ENCODE data around the gene ADGRG1. TPM values are rescaled to one million over a fixed set of nuclear protein-coding genes. Genes with fewer than 3 reads are reported as not detected.

Gene ADGRG1
- total RNA-seq, 2 experiments from 2014 or later, result not detected

GRCh38 chr16:57609541-57610401, 18.7 kb upstream of the ADGRG1 start:
- TF ChIP-seq EZH2phosphoT487 (IDR thresholded peaks at IDR 0.05; ENCODE audit: borderline replicate concordance, low read depth, low read length) (no peak), CTCF (conservative IDR thresholded peaks at IDR 0.05; ENCODE audit: low read length) (0 out of 2 replicates have a peak, but pooled peaks have one; percentile 38)
- Histone ChIP-seq H3K36me3 (ENCODE audit: insufficient read depth, low read length) (no peaks in the 10 kb centered on the region), H3K9me3 (ENCODE audit: low read length) (no peaks in the 10 kb centered on the region), H2AFZ (ENCODE audit: low read length) (no peak overlapping the region), H4K20me1 (ENCODE audit: insufficient read depth, low read length) (no peaks in the 10 kb centered on the region), H3K27ac (ENCODE audit: low read depth, low read length, poor library complexity, severe bottlenecking) (no peak overlapping the region), H3K4me2 (ENCODE audit: low read length) (peak overlapping the region; percentile 30), H3K4me1 (ENCODE audit: insufficient read depth, low read length, poor library complexity, severe bottlenecking) (no peaks in the 10 kb centered on the region), H3K4me3 (ENCODE audit: low read depth, low read length, poor library complexity, severe bottlenecking) (no peak overlapping the region), H3K79me2 (ENCODE audit: insufficient read depth, low read depth, low read length) (no peaks in the 10 kb centered on the region), H3K9me2 (ENCODE audit: insufficient read depth, low read length) (no peaks in the 10 kb centered on the region)
- ChIA-PET POLR2A (interaction anchor here (0.6 to 1.6 kb wide), 5 partner anchors 12 to 1574 kb away, joined by 3 to 4 read pairs (median 3); no protein-coding TSS in a partner anchor), CTCF (ENCODE audit: unreplicated experiment) (interaction anchor here (1.0 to 1.6 kb wide), 2 partner anchors 16 to 38 kb away, joined by 3 to 4 read pairs; no protein-coding TSS in a partner anchor)
- intact Hi-C loops (cut with micrococcal nuclease; ENCODE audit: unreplicated experiment), result no loop called here
- peak; percentile 31 for DNase-seq (ENCODE audit: low spot score)
- BruUV-seq (replicated peaks), result no TSS peak

- POLR2A ChIA-PET, result interaction anchor here (1.1 to 1.6 kb wide), 2 partner anchors 13 to 28 kb away, joined by 3 read pairs; no protein-coding TSS in a partner anchor
- no TSS peak for BruUV-seq (replicated peaks)
- H3K9me2 ChIP-seq (ENCODE audit: insufficient read depth, low read length), result no peaks in the 10 kb centered on the region
- no peak overlapping the region for H3K4me2 ChIP-seq (ENCODE audit: low read length)
- H2AFZ ChIP-seq (ENCODE audit: low read length), result no peak overlapping the region
- no peak for TF ChIP-seq CTCF (conservative IDR thresholded peaks at IDR 0.05; ENCODE audit: low read length)
- no peak for TF ChIP-seq EZH2phosphoT487 (IDR thresholded peaks at IDR 0.05; ENCODE audit: borderline replicate concordance, low read depth, low read length)
- no peaks in the 10 kb centered on the region for H4K20me1 ChIP-seq (ENCODE audit: insufficient read depth, low read length)
- H3K4me3 ChIP-seq (ENCODE audit: low read depth, low read length, poor library complexity, severe bottlenecking), result no peak overlapping the region
- no peaks in the 10 kb centered on the region for H3K36me3 ChIP-seq (ENCODE audit: insufficient read depth, low read length)
- CTCF ChIA-PET (ENCODE audit: unreplicated experiment), result interaction anchor here (1.6 kb wide), 1 partner anchor 37 kb away, joined by 4 read pairs; no protein-coding TSS in a partner anchor
- H3K79me2 ChIP-seq (ENCODE audit: insufficient read depth, low read depth, low read length), result no peaks in the 10 kb centered on the region
- no peak for DNase-seq (ENCODE audit: low spot score)
- intact Hi-C loops (cut with micrococcal nuclease; ENCODE audit: unreplicated experiment), result no loop called here
- H3K9me3 ChIP-seq (ENCODE audit: low read length), result no peaks in the 10 kb centered on the region
- no peak overlapping the region for H3K27ac ChIP-seq (ENCODE audit: low read depth, low read length, poor library complexity, severe bottlenecking)
- no peaks in the 10 kb centered on the region for H3K4me1 ChIP-seq (ENCODE audit: insufficient read depth, low read length, poor library complexity, severe bottlenecking)
Observed at GRCh38 chr16:57610611-57611010, 17.8 kb upstream of the ADGRG1 start.

GRCh38 chr16:57611181-57611580, 17.2 kb upstream of the ADGRG1 start:
- Histone ChIP-seq H3K9me3 (ENCODE audit: low read length) (no peaks in the 10 kb centered on the region), H4K20me1 (ENCODE audit: insufficient read depth, low read length) (no peaks in the 10 kb centered on the region), H3K36me3 (ENCODE audit: insufficient read depth, low read length) (no peaks in the 10 kb centered on the region), H3K4me1 (ENCODE audit: insufficient read depth, low read length, poor library complexity, severe bottlenecking) (no peaks in the 10 kb centered on the region), H3K4me3 (ENCODE audit: low read depth, low read length, poor library complexity, severe bottlenecking) (no peak overlapping the region), H3K9me2 (ENCODE audit: insufficient read depth, low read length) (no peaks in the 10 kb centered on the region), H3K79me2 (ENCODE audit: insufficient read depth, low read depth, low read length) (no peaks in the 10 kb centered on the region), H3K4me2 (ENCODE audit: low read length) (no peak overlapping the region), H3K27ac (ENCODE audit: low read depth, low read length, poor library complexity, severe bottlenecking) (no peak overlapping the region), H2AFZ (ENCODE audit: low read length) (no peak overlapping the region)
- TF ChIP-seq CTCF (conservative IDR thresholded peaks at IDR 0.05; ENCODE audit: low read length), result no peak
- TF ChIP-seq EZH2phosphoT487 (IDR thresholded peaks at IDR 0.05; ENCODE audit: borderline replicate concordance, low read depth, low read length), result no peak
- no TSS peak for BruUV-seq (replicated peaks)
- ChIA-PET CTCF (ENCODE audit: unreplicated experiment) (no interaction called here), POLR2A (interaction anchor here (1.6 kb wide), 1 partner anchor 27 kb away, joined by 3 read pairs; no protein-coding TSS in a partner anchor)
- no peak for DNase-seq (ENCODE audit: low spot score)
- intact Hi-C loops (cut with micrococcal nuclease; ENCODE audit: unreplicated experiment), result no loop called here

All from OCI-LY7 (cell line).